HepG2 (cell line): ENCODE results near the gene PSD4.

ENCODE experiments used
- ASH2L ChIP-seq: fragments of 300-600, 200-600 bp; sonication (generic); IDR thresholded peaks from 2 replicates; pipeline ENCODE4 v1.7.0; 2017; ENCODE audit warnings: low read depth, mild to moderate bottlenecking, moderate library complexity, mixed read lengths, low read length; ENCODE audit not compliant: insufficient read length
- CTCF ChIP-seq: sonication (generic); formaldehyde crosslinking; IDR thresholded peaks from 2 replicates; pipeline ENCODE4 v1.5.0; 2020; ENCODE audit warnings: mild to moderate bottlenecking, missing genetic modification reagents, moderate library complexity
- EP300 ChIP-seq, 3 experiments: sonication (generic) in 1 of 3; formaldehyde crosslinking in 1 of 3; IDR thresholded peaks; 2 replicates each; pipeline versions ENCODE4 v1.5.1 to v1.6.1; 2011 to 2020; ENCODE audit warnings: low read depth in 2 of 3, low read length in 2 of 3, borderline replicate concordance in 1 of 3, improper control_type of control experiment in 1 of 3, mild to moderate bottlenecking in 1 of 3, missing genetic modification reagents in 1 of 3, moderate library complexity in 1 of 3
- EZH2 ChIP-seq: conservative IDR thresholded peaks from 2 replicates; pipeline ENCODE4 v1.6.1; 2012; ENCODE audit warnings: mild to moderate bottlenecking, low read depth, low read length, moderate library complexity
- RFXANK ChIP-seq: IDR thresholded peaks from 2 replicates; pipeline ENCODE4 v1.6.1; 2016
- ZNF337 ChIP-seq: sonication (generic); formaldehyde crosslinking; IDR thresholded peaks from 2 replicates; pipeline ENCODE4 v1.5.1; 2020; ENCODE audit warnings: missing genetic modification reagents, low read depth, mild to moderate bottlenecking, borderline replicate concordance
- ZNF432 ChIP-seq: sonication (generic); formaldehyde crosslinking; IDR thresholded peaks from 2 replicates; pipeline ENCODE4 v1.5.0; 2020; ENCODE audit warnings: missing genetic modification reagents, mild to moderate bottlenecking, borderline replicate concordance
- ZNF512 ChIP-seq: sonication (generic); formaldehyde crosslinking; IDR thresholded peaks from 2 replicates; pipeline ENCODE4 v1.4.0; 2020; ENCODE audit warnings: mild to moderate bottlenecking, missing genetic modification reagents

GRCh38 chr2:113162173-113162572 lies 11.6 kb upstream of the PSD4 start:
- TF ChIP-seq ZNF337 (CRISPR knock-in tag) (no peak), RFXANK (CRISPR knock-in tag) (no peak), EP300 (IDR thresholded peaks at IDR 0.05; ENCODE audit: low read depth in 2 of 2, low read length in 2 of 2) (no peak), EP300 (CRISPR knock-in tag; IDR thresholded peaks at IDR 0.05; ENCODE audit: borderline replicate concordance) (no peak), CTCF (CRISPR knock-in tag) (no peak), ZNF432 (CRISPR knock-in tag) (no peak), ASH2L (no peak), ZNF512 (CRISPR knock-in tag) (no peak), EZH2 (no peak)
